Activated T-cell treated with anti-CD3 and anti-CD28 coated beads, Interleukin-2, amount 50 U/mL, for 4 hours (primary cell): ENCODE measurements around the gene ABCD1. TPM values are rescaled to one million over a fixed set of nuclear protein-coding genes. Genes with fewer than 3 reads are reported as not detected.
"Not testable (repeated sequence)": the region's sequence is repeated elsewhere in the genome, so short reads cannot be mapped to it uniquely, and the experiment has no call there.

Experiments
- ATAC-seq, 2 donors: fragments of 200-7000 bp; cut with Tn5 transposase; one replicate each; pipeline ENCODE4 v1.10.0; 2021
- DNase-seq: peaks from one replicate; pipeline ENCODE4 v3.0.0-alpha.2; 2020
- H3K27me3 Mint-ChIP-seq: one replicate; pipeline ENCODE4 v1.8.0; 2021; ENCODE audit warnings: low read depth, mixed read lengths
- H3K36me3 Mint-ChIP-seq: one replicate; pipeline ENCODE4 v1.8.0; 2022; ENCODE audit warnings: mixed read lengths; ENCODE audit not compliant: insufficient read depth
- H3K4me1 Mint-ChIP-seq: one replicate; pipeline ENCODE4 v1.8.0; 2021; ENCODE audit warnings: low read depth, mixed read lengths
- H3K4me3 Mint-ChIP-seq: one replicate; pipeline ENCODE4 v1.8.0; 2021; ENCODE audit warnings: mild to moderate bottlenecking, moderate library complexity, mixed read lengths
- H3K9me3 Mint-ChIP-seq: one replicate; pipeline ENCODE4 v1.8.0; 2021; ENCODE audit warnings: mixed read lengths
- total RNA-seq, 3 donors: library from RNA; stranded (reverse); gene quantifications; one replicate each; pipeline ENCODE4 v1.2.1, GENCODE V29; 2021

ABCD1 gene
- total RNA-seq, 3 donors from 2014 or later = 2.6 to 3.4 (median 3.1) TPM

- peaks cover 14% of the 10 kb centered on the region for H3K36me3 Mint-ChIP-seq
- ATAC-seq (peak in 1 of 2 donors; percentile 14), DNase-seq (no peak)
- H3K4me3 Mint-ChIP-seq = no peak overlapping the region
- no peaks in the 10 kb centered on the region for H3K27me3 Mint-ChIP-seq
- H3K9me3 Mint-ChIP-seq = no peaks in the 10 kb centered on the region
- H3K4me1 Mint-ChIP-seq = peaks cover 32% of the 10 kb centered on the region
These were observed 6.6 kb downstream of the ABCD1 start for GRCh38 chrX:153731117-153731844.

GRCh38 chrX:153731845-153732215 lies 7.2 kb downstream of the ABCD1 start:
- Mint-ChIP-seq H3K9me3 (no peaks in the 10 kb centered on the region), H3K4me1 (peaks cover 31% of the 10 kb centered on the region), H3K4me3 (no peak overlapping the region), H3K36me3 (peaks cover 14% of the 10 kb centered on the region), H3K27me3 (no peaks in the 10 kb centered on the region)
- no peak for ATAC-seq
- DNase-seq = no peak

GRCh38 chrX:153732401-153732800 lies 7.7 kb downstream of the ABCD1 start:
- Mint-ChIP-seq H3K4me1 (peaks cover 25% of the 10 kb centered on the region), H3K27me3 (no peaks in the 10 kb centered on the region), H3K4me3 (no peak overlapping the region), H3K9me3 (no peaks in the 10 kb centered on the region), H3K36me3 (peaks cover 14% of the 10 kb centered on the region)
- no peak for ATAC-seq
- no peak for DNase-seq

GRCh38 chrX:153733651-153734240 lies 9.1 kb downstream of the ABCD1 start:
- H3K4me3 Mint-ChIP-seq = no peak overlapping the region
- peaks cover 19% of the 10 kb centered on the region for H3K4me1 Mint-ChIP-seq
- H3K27me3 Mint-ChIP-seq = no peaks in the 10 kb centered on the region
- DNase-seq (no peak), ATAC-seq (no peak)
- peaks cover 14% of the 10 kb centered on the region for H3K36me3 Mint-ChIP-seq
- no peaks in the 10 kb centered on the region for H3K9me3 Mint-ChIP-seq

GRCh38 chrX:153734871-153735270 lies 10.2 kb downstream of the ABCD1 start:
- DNase-seq (no peak), ATAC-seq (no peak)
- Mint-ChIP-seq H3K4me3 (no peak overlapping the region), H3K27me3 (no peaks in the 10 kb centered on the region), H3K4me1 (peaks cover 25% of the 10 kb centered on the region), H3K36me3 (peaks cover 14% of the 10 kb centered on the region), H3K9me3 (no peaks in the 10 kb centered on the region)

GRCh38 chrX:153735274-153735673 lies 10.6 kb downstream of the ABCD1 start:
- peaks cover 29% of the 10 kb centered on the region for H3K4me1 Mint-ChIP-seq
- DNase-seq (no peak), ATAC-seq (peak; percentile 65 to 72)
- H3K9me3 Mint-ChIP-seq = no peaks in the 10 kb centered on the region
- no peak overlapping the region for H3K4me3 Mint-ChIP-seq
- no peaks in the 10 kb centered on the region for H3K27me3 Mint-ChIP-seq
- peaks cover 14% of the 10 kb centered on the region for H3K36me3 Mint-ChIP-seq

- Mint-ChIP-seq H3K4me3 (no peak overlapping the region), H3K4me1 (peaks cover 35% of the 10 kb centered on the region), H3K36me3 (peaks cover 14% of the 10 kb centered on the region), H3K27me3 (no peaks in the 10 kb centered on the region), H3K9me3 (no peaks in the 10 kb centered on the region)
- no peak for DNase-seq
- no peak for ATAC-seq
These were observed 11.6 kb downstream of the ABCD1 start for GRCh38 chrX:153736071-153736820.

GRCh38 chrX:153736871-153737441 lies 12.3 kb downstream of the ABCD1 start:
- Mint-ChIP-seq H3K4me1 (peaks cover 29% of the 10 kb centered on the region), H3K27me3 (no peaks in the 10 kb centered on the region), H3K36me3 (peaks cover 11% of the 10 kb centered on the region), H3K9me3 (no peaks in the 10 kb centered on the region), H3K4me3 (no peak overlapping the region)
- DNase-seq (no peak), ATAC-seq (no peak)

- H3K27me3 Mint-ChIP-seq = no peaks in the 10 kb centered on the region
- no peak for DNase-seq
- H3K4me3 Mint-ChIP-seq = no peak overlapping the region
- peaks cover 28% of the 10 kb centered on the region for H3K4me1 Mint-ChIP-seq
- no peak for ATAC-seq
- no peaks in the 10 kb centered on the region for H3K9me3 Mint-ChIP-seq
- H3K36me3 Mint-ChIP-seq = peaks cover 9% of the 10 kb centered on the region
These were observed 13.5 kb downstream of the ABCD1 start for GRCh38 chrX:153738056-153738605.

GRCh38 chrX:153739754-153740486 lies 15.3 kb downstream of the ABCD1 start:
- peak; percentile 72 to 79 for ATAC-seq
- H3K36me3 Mint-ChIP-seq = peaks cover 4% of the 10 kb centered on the region
- peaks cover 32% of the 10 kb centered on the region for H3K4me1 Mint-ChIP-seq
- no peak for DNase-seq
- no peaks in the 10 kb centered on the region for H3K9me3 Mint-ChIP-seq
- peaks cover 3% of the 10 kb centered on the region for H3K27me3 Mint-ChIP-seq
- peak overlapping the region; percentile 56 for H3K4me3 Mint-ChIP-seq

- Mint-ChIP-seq H3K4me1 (peaks cover 24% of the 10 kb centered on the region), H3K36me3 (peaks cover under 1% of the 10 kb centered on the region), H3K4me3 (no peak overlapping the region), H3K27me3 (peaks cover 3% of the 10 kb centered on the region), H3K9me3 (no peaks in the 10 kb centered on the region)
- DNase-seq (no peak), ATAC-seq (no peak)
These were observed 16.1 kb downstream of the ABCD1 start for GRCh38 chrX:153740631-153741222.

- DNase-seq (no peak), ATAC-seq (no peak)
- H3K27me3 Mint-ChIP-seq = peaks cover 3% of the 10 kb centered on the region
- H3K36me3 Mint-ChIP-seq = no peaks in the 10 kb centered on the region
- no peaks in the 10 kb centered on the region for H3K9me3 Mint-ChIP-seq
- peaks cover 24% of the 10 kb centered on the region for H3K4me1 Mint-ChIP-seq
- H3K4me3 Mint-ChIP-seq = no peak overlapping the region
These were observed 16.8 kb downstream of the ABCD1 start for GRCh38 chrX:153741446-153741845.

- H3K4me3 Mint-ChIP-seq, H3K9me3 Mint-ChIP-seq, DNase-seq, ATAC-seq, H3K27me3 Mint-ChIP-seq, H3K36me3 Mint-ChIP-seq: not testable (repeated sequence)
- H3K4me1 Mint-ChIP-seq = peaks cover 24% of the 10 kb centered on the region
These were observed 17.5 kb downstream of the ABCD1 start for GRCh38 chrX:153742111-153742510.
